Measurements from ENCODE around the gene OR8D2.

The OR8D2 gene

DNA sequence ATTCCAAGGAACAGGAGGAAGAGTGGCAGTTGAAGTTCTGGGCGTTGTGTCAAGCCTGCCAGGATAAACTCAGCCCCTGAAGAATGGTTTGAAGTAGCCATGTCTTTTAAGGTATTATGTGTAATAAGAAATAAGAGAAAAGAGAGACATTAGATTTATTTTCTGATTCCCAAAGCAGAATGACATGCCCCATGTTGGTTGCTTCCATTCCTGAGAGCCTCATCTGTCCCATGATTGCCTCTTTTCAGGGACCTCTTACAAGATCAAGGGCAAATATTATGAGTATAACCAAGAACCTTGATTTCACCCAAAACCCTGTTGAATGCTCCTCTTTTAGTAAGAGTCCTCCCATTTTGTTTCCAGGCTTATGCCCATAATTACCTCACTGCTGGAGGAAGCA, at the start of gene OR8D2:
Gene OR8D2 (minus strand): TSS at position 101 of the 400 bp plus-strand sequence. CDS start 0 bp downstream, at position 101.
- no peak for DNase-seq (ENCODE audit: low read depth, low spot score)

GRCh38 chr11:124359566-124359965, 39.6 kb upstream of the OR8D2 start:
- no peak for DNase-seq (ENCODE audit: low read depth, low spot score)

GRCh38 chr11:124346311-124346955, 26.4 kb upstream of the OR8D2 start:
- DNase-seq (ENCODE audit: low read depth, low spot score): no peak

GRCh38 chr11:124344346-124344745, 24.3 kb upstream of the OR8D2 start:
- DNase-seq (ENCODE audit: low read depth, low spot score): no peak

DNA sequence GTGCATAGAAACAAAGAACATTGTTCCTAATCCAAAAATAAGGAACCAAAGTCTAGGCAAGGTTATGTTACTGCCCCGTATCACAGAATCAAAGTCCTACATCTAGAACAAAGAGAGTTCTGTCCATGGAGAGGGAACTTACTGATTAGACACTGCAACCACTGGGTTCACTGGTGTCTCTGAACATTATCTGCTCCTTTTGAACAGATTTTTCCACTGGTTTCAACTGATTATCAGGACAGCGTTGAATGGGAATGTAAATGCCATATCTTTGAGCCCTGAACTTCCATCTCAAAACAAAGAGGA, 20.1 kb upstream of the OR8D2 start:
- DNase-seq (ENCODE audit: low read depth, low spot score): no peak

- DNase-seq (ENCODE audit: low read depth, low spot score): no peak
Measured at GRCh38 chr11:124339396-124340141, 19.6 kb upstream of the OR8D2 start.

DNA sequence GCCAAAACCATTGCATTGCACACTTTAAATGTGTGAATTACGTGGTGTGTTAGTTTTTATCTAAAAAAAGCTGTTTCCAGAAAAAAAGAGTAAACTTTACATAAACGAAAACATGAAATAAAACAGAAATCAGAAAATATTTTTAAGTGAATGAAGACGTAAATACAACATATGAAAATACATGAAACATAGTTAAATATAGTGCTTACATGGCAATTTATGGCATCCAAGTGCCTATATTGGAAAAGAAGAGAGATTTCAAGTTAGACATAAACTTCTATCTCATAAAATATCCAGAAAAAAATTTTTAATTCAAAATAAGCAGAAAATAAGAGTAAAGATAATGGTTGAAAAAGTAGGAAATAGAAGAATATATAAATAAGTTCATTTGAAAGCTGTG, 11.9 kb upstream of the OR8D2 start:
- DNase-seq (ENCODE audit: low read depth, low spot score): no peak

DNA sequence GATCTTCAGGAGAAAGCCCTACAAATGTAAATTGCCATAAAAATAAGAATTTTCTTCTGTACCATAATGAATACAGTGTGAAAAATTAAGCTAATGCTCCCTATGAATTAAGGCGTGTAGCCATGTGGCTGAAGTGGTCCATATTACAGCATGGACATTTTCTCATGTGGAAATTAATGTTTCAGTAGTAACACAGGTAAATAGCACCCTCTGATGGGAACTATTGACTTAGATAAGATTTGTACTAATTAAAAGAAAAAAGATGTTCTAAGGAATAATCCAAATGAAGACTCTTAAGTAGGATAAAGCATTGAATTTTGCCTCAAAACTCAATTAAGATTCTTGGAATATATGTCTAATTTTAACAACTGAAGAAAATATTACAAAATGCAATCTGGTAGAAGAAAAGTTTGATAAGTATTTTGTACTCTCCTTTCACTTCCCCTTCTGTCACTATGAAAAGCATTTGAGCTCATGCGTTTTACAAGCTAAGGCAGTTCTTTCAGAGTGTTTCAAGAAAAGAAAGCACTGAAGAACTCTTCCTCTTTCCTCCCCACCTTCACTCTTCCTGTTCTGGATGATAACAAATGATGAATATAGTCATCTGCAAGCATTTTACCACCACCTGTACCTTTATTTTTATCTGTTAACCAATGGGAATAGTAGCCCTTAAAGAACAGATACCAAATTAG, 9.9 kb upstream of the OR8D2 start:
- DNase-seq (ENCODE audit: low read depth, low spot score): no peak

DNA sequence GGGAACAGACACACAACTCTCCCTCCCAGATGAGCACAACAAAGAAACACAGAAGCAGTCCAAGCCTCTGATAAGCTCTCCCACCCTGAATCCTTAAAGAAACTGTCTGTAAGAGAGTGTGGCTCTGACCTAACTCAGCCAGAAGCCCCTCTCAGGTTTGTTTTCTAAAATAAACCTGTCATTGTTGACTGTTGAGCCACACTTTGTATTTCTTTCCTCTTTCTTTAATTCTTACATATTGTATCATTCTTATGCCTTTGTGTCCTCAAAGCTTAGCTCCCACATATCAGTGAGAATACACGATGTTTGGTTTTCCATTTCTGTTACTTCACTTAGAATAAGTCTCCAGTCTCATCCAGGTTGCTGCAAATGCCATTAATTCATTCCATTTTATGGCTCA, 7.8 kb upstream of the OR8D2 start:
- no peak for DNase-seq (ENCODE audit: low read depth, low spot score)

DNA sequence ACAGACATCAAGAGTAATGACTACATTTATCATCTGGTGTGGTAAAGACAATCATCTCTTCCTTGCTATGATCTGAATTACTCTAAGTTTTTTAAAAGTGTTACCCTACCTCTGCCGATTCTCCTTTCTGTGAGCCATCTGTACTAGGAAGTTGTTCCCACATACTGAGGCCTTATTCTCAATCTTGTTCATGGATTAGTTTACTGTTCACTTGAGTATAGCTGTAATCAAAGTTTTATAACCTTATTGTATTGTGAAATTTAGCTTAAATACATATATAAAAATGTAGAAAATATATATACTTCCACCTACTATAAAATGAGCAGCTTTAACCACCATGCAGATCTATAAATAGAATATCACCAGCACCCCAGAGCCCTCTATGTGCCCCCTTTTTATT, 2.4 kb upstream of the OR8D2 start:
- DNase-seq (ENCODE audit: low read depth, low spot score): no peak

DNA sequence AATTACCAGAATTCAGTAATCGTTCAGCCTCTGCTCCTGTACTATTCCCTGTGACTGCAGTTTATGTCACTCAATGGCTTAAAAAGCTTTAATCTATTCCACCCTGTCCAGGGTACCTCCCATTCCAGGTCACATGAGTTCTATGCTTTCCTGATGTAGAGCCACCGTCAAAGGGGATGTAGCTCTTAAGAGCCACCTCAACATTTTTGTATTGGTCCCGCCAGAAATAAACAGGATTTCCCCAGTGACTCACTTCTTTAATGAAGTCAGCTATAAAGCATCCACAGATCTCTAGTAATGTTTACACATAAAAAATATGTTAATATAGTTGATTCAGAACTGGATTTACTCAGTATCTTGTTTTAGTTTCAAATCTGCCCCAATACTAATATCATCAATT, 4.9 kb downstream of the OR8D2 start:
- no peak for DNase-seq (ENCODE audit: low read depth, low spot score)

GRCh38 chr11:124313849-124314248, 6.1 kb downstream of the OR8D2 start, which contains the start of gene OR8D1:
Gene OR8D1, minus strand, starts transcription at chr11:124313949. Its CDS starts 3,183 bp downstream, at chr11:124310766.
- no peak for DNase-seq (ENCODE audit: low read depth, low spot score)

GRCh38 chr11:124313131-124313530, 6.9 kb downstream of the OR8D2 start:
- DNase-seq (ENCODE audit: low read depth, low spot score): no peak

- DNase-seq (ENCODE audit: low read depth, low spot score): no peak
Measured at GRCh38 chr11:124311670-124312069, 8.3 kb downstream of the OR8D2 start.

DNA sequence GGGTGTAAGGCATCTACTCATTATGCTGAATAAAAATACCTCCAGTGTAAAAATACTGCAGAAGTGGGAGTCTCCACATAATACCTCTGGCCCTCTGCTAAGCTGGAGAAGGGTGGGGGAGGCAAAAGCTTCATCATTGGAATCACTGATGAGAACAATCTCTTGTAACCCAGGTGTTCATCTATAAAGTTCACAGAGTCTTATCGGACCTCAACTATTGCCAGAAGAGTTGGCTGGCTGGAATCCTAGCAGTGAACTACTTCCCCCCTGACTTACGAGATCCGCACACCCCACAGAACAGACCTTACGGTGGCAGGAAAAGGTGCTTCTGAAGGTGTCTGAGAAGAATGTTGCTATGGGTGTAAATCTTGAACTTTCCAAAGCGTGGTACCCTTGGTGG, 8.7 kb downstream of the OR8D2 start:
- DNase-seq (ENCODE audit: low read depth, low spot score): no peak

DNA sequence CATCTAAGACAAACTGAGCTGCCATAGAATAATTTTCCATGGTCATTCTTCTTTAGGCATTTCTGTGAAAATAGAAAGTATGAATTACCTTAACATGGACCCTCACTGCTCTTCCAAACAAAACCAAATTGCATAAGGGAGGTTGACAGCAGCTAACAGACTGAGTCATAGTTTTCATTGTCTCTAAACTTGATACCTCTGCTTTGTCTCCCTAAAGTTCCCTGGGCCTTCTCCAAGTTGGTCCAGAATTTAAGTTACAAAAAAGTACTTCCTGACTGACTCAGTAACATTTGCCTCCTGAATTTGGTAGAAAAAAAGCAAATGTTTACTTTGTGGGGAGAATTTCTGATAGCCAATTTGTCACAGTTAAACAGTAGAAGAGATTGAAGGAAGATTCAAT, 9.3 kb downstream of the OR8D2 start:
- DNase-seq (ENCODE audit: low read depth, low spot score): no peak

DNA sequence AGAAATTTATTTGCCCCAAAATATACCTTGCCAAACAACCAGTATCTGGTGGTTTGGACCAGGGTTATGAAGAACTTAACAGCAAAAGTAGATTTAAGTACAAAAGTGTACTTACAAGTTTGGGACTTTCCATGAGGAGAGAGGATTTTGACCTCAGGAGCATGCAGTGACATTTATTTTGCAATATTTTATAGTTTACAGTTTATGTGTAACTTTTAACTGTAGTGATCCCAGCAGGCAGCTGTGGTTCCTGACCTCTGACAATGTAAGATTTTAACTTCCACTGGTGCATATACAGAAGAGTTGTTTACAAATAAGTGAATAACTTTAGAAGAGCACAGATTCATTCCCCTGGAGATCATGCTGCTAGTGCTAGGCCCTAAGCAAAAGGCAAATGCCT, 12.9 kb downstream of the OR8D2 start:
- no peak for DNase-seq (ENCODE audit: low read depth, low spot score)

GRCh38 chr11:124302347-124303125, 17.5 kb downstream of the OR8D2 start:
- DNase-seq (ENCODE audit: low read depth, low spot score): no peak

- no peak for DNase-seq (ENCODE audit: low read depth, low spot score)
Measured at GRCh38 chr11:124301548-124301947, 18.4 kb downstream of the OR8D2 start.

- DNase-seq (ENCODE audit: low read depth, low spot score): no peak
Measured at GRCh38 chr11:124297921-124298320, 22.1 kb downstream of the OR8D2 start.

DNA sequence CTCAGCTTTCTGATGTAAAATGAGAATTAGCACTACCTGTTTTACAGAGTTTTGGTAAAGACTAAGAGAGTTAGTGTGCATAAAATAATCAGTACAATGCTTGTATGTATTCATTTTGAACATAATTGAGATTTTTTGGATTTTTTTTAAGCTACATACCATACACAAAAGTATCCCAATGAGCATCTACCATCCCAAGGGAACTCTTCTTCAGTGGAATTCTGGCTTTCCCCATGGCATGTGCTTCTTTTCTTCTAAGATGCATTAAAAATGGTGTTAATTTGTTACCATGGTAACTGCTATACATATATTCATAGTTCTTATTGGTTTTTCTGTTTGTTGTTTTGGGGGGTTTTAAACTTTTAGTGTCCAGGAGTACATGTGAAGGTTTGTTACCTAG, 24.0 kb downstream of the OR8D2 start:
- DNase-seq (ENCODE audit: low read depth, low spot score): no peak

DNA sequence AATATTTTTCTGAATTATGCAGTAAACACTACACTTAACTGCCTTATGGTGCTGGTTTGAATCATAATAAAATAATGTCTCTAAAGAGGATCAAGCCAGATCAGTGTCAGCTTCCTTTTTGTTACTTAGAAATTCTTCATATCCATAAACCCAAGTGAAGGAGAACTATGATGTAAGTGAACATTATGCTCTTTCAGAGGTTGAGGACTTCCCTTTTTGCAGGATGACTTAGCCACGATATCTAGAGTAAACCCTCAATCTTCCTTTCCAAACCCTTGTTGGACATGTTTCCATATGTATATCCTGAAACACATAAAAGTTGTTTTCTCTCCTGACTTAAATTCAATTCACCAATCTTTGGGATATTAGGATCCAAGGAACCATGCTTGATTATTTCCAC, 25.3 kb downstream of the OR8D2 start:
- DNase-seq (ENCODE audit: low read depth, low spot score): no peak

Measured in iPS DF 19.7 (cell line).